ACC112 (cell line): ENCODE data around the gene TEX22.
A peak's percentile ranks its signal among the peaks of the same experiment; 100 is the strongest.

Experiments used
- H2AFZ ChIP-seq: fragments of 200-600 bp; sonication (generic); one replicate; pipeline ENCODE4 v1.6.0; 2017; ENCODE audit warnings: antibody characterized with exemption, low read length; ENCODE audit not compliant: unreplicated experiment
- H3K27ac ChIP-seq: fragments of 200-600 bp; sonication (generic); 2 replicates; pipeline ENCODE4 v1.5.1; 2014; ENCODE audit warnings: low read depth, mild to moderate bottlenecking, antibody characterized with exemption, low read length, moderate library complexity
- H3K27me3 ChIP-seq: fragments of 200-600 bp; sonication (generic); 2 replicates; pipeline ENCODE4 v1.6.1; 2014; ENCODE audit warnings: mild to moderate bottlenecking, antibody characterized with exemption, low read length, moderate library complexity, mixed read lengths; ENCODE audit not compliant: insufficient read depth
- H3K36me3 ChIP-seq: fragments of 200-600 bp; sonication (generic); 2 replicates; pipeline ENCODE4 v1.6.1; 2016; ENCODE audit warnings: mild to moderate bottlenecking, antibody characterized with exemption, low read length, moderate library complexity, mixed read lengths; ENCODE audit not compliant: insufficient read depth
- H3K4me1 ChIP-seq: fragments of 200-600 bp; sonication (generic); one replicate; pipeline ENCODE4 v1.6.1; 2016; ENCODE audit warnings: low read length, mixed read lengths; ENCODE audit not compliant: insufficient read depth, unreplicated experiment, control insufficient read depth
- H3K4me3 ChIP-seq: fragments of 200-600 bp; sonication (generic); 2 replicates; pipeline ENCODE4 v1.5.1; 2014; ENCODE audit warnings: mild to moderate bottlenecking, low read depth, low read length
- H3K79me2 ChIP-seq: fragments of 200-600 bp; sonication (generic); one replicate; pipeline ENCODE4 v1.6.0; 2016; ENCODE audit warnings: low read length; ENCODE audit not compliant: control insufficient read depth, unreplicated experiment, insufficient read depth

Gene TEX22

GRCh38 chr14:105398044-105398725 lies at the start of gene TEX22:
TSS of gene TEX22 (plus strand) at chr14:105398538. CDS start at chr14:105399341, 803 bp downstream.
- H3K27ac ChIP-seq: peak within 1 kb of the TSS; percentile 74
- peak within 1 kb of the TSS; percentile 89 for H2AFZ ChIP-seq
- H3K4me3 ChIP-seq: peak within 1 kb of the TSS; percentile 99
- H3K27me3 ChIP-seq: no peaks in the 10 kb centered on the region
- peaks cover 20% of the 10 kb centered on the region for H3K36me3 ChIP-seq
- peaks cover 19% of the 10 kb centered on the region for H3K79me2 ChIP-seq
- H3K4me1 ChIP-seq: peaks cover 8% of the 10 kb centered on the region

GRCh38 chr14:105348945-105349699 lies 49.2 kb upstream of the TEX22 start:
- Histone ChIP-seq H2AFZ (no peak overlapping the region), H3K79me2 (no peaks in the 10 kb centered on the region), H3K27me3 (no peaks in the 10 kb centered on the region), H3K36me3 (no peaks in the 10 kb centered on the region), H3K4me3 (no peak overlapping the region), H3K27ac (no peak overlapping the region), H3K4me1 (no peaks in the 10 kb centered on the region)

GRCh38 chr14:105349992-105350391 lies 48.3 kb upstream of the TEX22 start:
- Histone ChIP-seq H3K27me3 (no peaks in the 10 kb centered on the region), H3K4me3 (no peak overlapping the region), H2AFZ (no peak overlapping the region), H3K4me1 (no peaks in the 10 kb centered on the region), H3K27ac (no peak overlapping the region), H3K36me3 (no peaks in the 10 kb centered on the region), H3K79me2 (no peaks in the 10 kb centered on the region)

- H3K36me3 ChIP-seq: no peaks in the 10 kb centered on the region
Observed at GRCh38 chr14:105350450-105351244, 47.7 kb upstream of the TEX22 start.

GRCh38 chr14:105351410-105351809 lies 46.9 kb upstream of the TEX22 start:
- Histone ChIP-seq H3K79me2 (no peaks in the 10 kb centered on the region), H3K4me1 (no peaks in the 10 kb centered on the region), H3K36me3 (no peaks in the 10 kb centered on the region), H3K27ac (no peak overlapping the region), H3K27me3 (no peaks in the 10 kb centered on the region), H2AFZ (no peak overlapping the region), H3K4me3 (no peak overlapping the region)

More at GRCh38 chr14:105350450-105351244, 47.7 kb upstream of the TEX22 start:
- Histone ChIP-seq H3K4me3 (no peak overlapping the region), H2AFZ (no peak overlapping the region), H3K27me3 (no peaks in the 10 kb centered on the region), H3K4me1 (no peaks in the 10 kb centered on the region), H3K79me2 (no peaks in the 10 kb centered on the region), H3K27ac (no peak overlapping the region)

- H3K4me1 ChIP-seq: no peaks in the 10 kb centered on the region
- H3K27ac ChIP-seq: no peak overlapping the region
- no peaks in the 10 kb centered on the region for H3K79me2 ChIP-seq
- H3K36me3 ChIP-seq: no peaks in the 10 kb centered on the region
- H2AFZ ChIP-seq: no peak overlapping the region
- no peaks in the 10 kb centered on the region for H3K27me3 ChIP-seq
- H3K4me3 ChIP-seq: no peak overlapping the region
Observed at GRCh38 chr14:105351920-105352851, 46.2 kb upstream of the TEX22 start.

- no peaks in the 10 kb centered on the region for H3K4me1 ChIP-seq
- H3K4me3 ChIP-seq: no peak overlapping the region
- no peak overlapping the region for H3K27ac ChIP-seq
- no peak overlapping the region for H2AFZ ChIP-seq
- no peaks in the 10 kb centered on the region for H3K27me3 ChIP-seq
- no peaks in the 10 kb centered on the region for H3K36me3 ChIP-seq
- no peaks in the 10 kb centered on the region for H3K79me2 ChIP-seq
Observed at GRCh38 chr14:105353136-105353535, 45.2 kb upstream of the TEX22 start.

- no peak overlapping the region for H2AFZ ChIP-seq
- H3K36me3 ChIP-seq: no peaks in the 10 kb centered on the region
- H3K27me3 ChIP-seq: no peaks in the 10 kb centered on the region
- no peak overlapping the region for H3K27ac ChIP-seq
- no peaks in the 10 kb centered on the region for H3K79me2 ChIP-seq
- H3K4me1 ChIP-seq: no peaks in the 10 kb centered on the region
- no peak overlapping the region for H3K4me3 ChIP-seq
Observed at GRCh38 chr14:105354541-105354940, 43.8 kb upstream of the TEX22 start.

- Histone ChIP-seq H3K4me1 (no peaks in the 10 kb centered on the region), H3K36me3 (no peaks in the 10 kb centered on the region), H2AFZ (no peak overlapping the region), H3K4me3 (no peak overlapping the region), H3K27ac (no peak overlapping the region), H3K27me3 (no peaks in the 10 kb centered on the region), H3K79me2 (no peaks in the 10 kb centered on the region)
Observed at GRCh38 chr14:105355049-105355575, 43.2 kb upstream of the TEX22 start.
